WTC11 (cell line): ENCODE data around the gene MYCBPAP. TPM values are rescaled to one million over a fixed set of nuclear protein-coding genes. Genes with fewer than 3 reads are reported as not detected.
A peak's percentile ranks its signal among the peaks of the same experiment; 100 is the strongest.

Experiments used
- ATAC-seq: fragments of 200-7000 bp; cut with Tn5 transposase; 2 replicates; pipeline ENCODE4 v1.10.0; 2021; ENCODE audit warnings: mild to moderate bottlenecking, moderate library complexity
- CTCF ChIA-PET: fragments of 300-600 bp; sonication (Branson Sonifier 250); formaldehyde crosslinking; loops from one replicate; lab custom pipeline; 2021; ENCODE audit warnings: antibody characterized with exemption; lab: Charles Lee
- POLR2A ChIA-PET: fragments of 350-600 bp; sonication (Branson Sonifier 250); formaldehyde crosslinking; loops from one replicate; lab custom pipeline; 2021; ENCODE audit warnings: antibody characterized with exemption; lab: Charles Lee
- DNase-seq: peaks from one replicate; pipeline ENCODE4 v3.0.0; 2021; ENCODE audit warnings: low spot score
- H3K27ac Mint-ChIP-seq: 2 replicates; pipeline ENCODE4 v1.8.0; 2021; ENCODE audit warnings: mixed read lengths
- H3K27me3 Mint-ChIP-seq: 2 replicates; pipeline ENCODE4 v1.8.0; 2021; ENCODE audit warnings: low read depth, mild to moderate bottlenecking, moderate library complexity, mixed read lengths
- H3K36me3 Mint-ChIP-seq: 2 replicates; pipeline ENCODE4 v1.8.0; 2021; ENCODE audit warnings: mixed read lengths
- H3K4me1 Mint-ChIP-seq: 2 replicates; pipeline ENCODE4 v1.8.0; 2022; ENCODE audit warnings: mixed read lengths
- H3K4me3 Mint-ChIP-seq: 2 replicates; pipeline ENCODE4 v1.8.0; 2021; ENCODE audit warnings: mild to moderate bottlenecking, moderate library complexity, mixed read lengths
- H3K9me3 Mint-ChIP-seq: 2 replicates; pipeline ENCODE4 v1.8.0; 2021; ENCODE audit warnings: mixed read lengths
- ATF1 ChIP-seq: sonication (generic); formaldehyde crosslinking; IDR thresholded peaks from 2 replicates; pipeline ENCODE4 v1.8.1; 2023; ENCODE audit warnings: mild to moderate bottlenecking, moderate library complexity, missing genetic modification reagents
- ETV6 ChIP-seq: sonication (generic); formaldehyde crosslinking; IDR thresholded peaks from 2 replicates; pipeline ENCODE4 v1.8.1; 2022; ENCODE audit warnings: mild to moderate bottlenecking, missing genetic modification reagents
- FOXP1 ChIP-seq: sonication (generic); formaldehyde crosslinking; IDR thresholded peaks from 2 replicates; pipeline ENCODE4 v1.8.0; 2022; ENCODE audit warnings: missing genetic modification reagents, mild to moderate bottlenecking, moderate library complexity, borderline replicate concordance
- MXD4 ChIP-seq: fragments of 250-450 bp; sonication (Bioruptor Pico); IDR thresholded peaks from 2 replicates; pipeline ENCODE4 v1.8.0; 2021; ENCODE audit warnings: mild to moderate bottlenecking, moderate library complexity, borderline replicate concordance
- NFATC4 ChIP-seq: fragments of 250-450 bp; sonication (Bioruptor Pico); IDR thresholded peaks from 2 replicates; pipeline ENCODE4 v1.9.0; 2021; ENCODE audit warnings: mild to moderate bottlenecking
- NFYB ChIP-seq: sonication (generic); formaldehyde crosslinking; conservative IDR thresholded peaks from 2 replicates; pipeline ENCODE4 v1.8.0; 2022; ENCODE audit warnings: low read depth, missing genetic modification reagents
- RORB ChIP-seq: fragments of 250-450 bp; sonication (Bioruptor Pico); IDR thresholded peaks from 2 replicates; pipeline ENCODE4 v1.9.0; 2021; ENCODE audit warnings: mild to moderate bottlenecking
- SMAD3 ChIP-seq: sonication (generic); formaldehyde crosslinking; IDR thresholded peaks from 2 replicates; pipeline ENCODE4 v1.8.0; 2022; ENCODE audit warnings: missing genetic modification reagents, mild to moderate bottlenecking, borderline replicate concordance
- SMAD4 ChIP-seq: sonication (generic); formaldehyde crosslinking; IDR thresholded peaks from 2 replicates; pipeline ENCODE4 v1.8.0; 2022; ENCODE audit warnings: mild to moderate bottlenecking, missing genetic modification reagents
- SP1 ChIP-seq: sonication (generic); formaldehyde crosslinking; conservative IDR thresholded peaks from 2 replicates; pipeline ENCODE4 v1.8.1; 2022; ENCODE audit warnings: missing genetic modification reagents
- TCF7 ChIP-seq: sonication (generic); formaldehyde crosslinking; IDR thresholded peaks from 2 replicates; pipeline ENCODE4 v1.8.0; 2022; ENCODE audit warnings: mild to moderate bottlenecking, low read depth, missing genetic modification reagents, moderate library complexity
- TP53 ChIP-seq: sonication (generic); formaldehyde crosslinking; IDR thresholded peaks from 2 replicates; pipeline ENCODE4 v1.8.1; 2023; ENCODE audit warnings: mild to moderate bottlenecking, missing genetic modification reagents
- ZBTB21 ChIP-seq: sonication (generic); formaldehyde crosslinking; IDR thresholded peaks from 2 replicates; pipeline ENCODE4 v1.8.1; 2023; ENCODE audit warnings: mild to moderate bottlenecking, missing genetic modification reagents, borderline replicate concordance
- ZNF416 ChIP-seq: fragments of 250-450 bp; sonication (Bioruptor Pico); IDR thresholded peaks from 2 replicates; pipeline ENCODE4 v1.9.0; 2021; ENCODE audit warnings: mild to moderate bottlenecking, inconsistent platforms
- ZNF671 ChIP-seq: fragments of 250-450 bp; sonication (Bioruptor Pico); IDR thresholded peaks from 2 replicates; pipeline ENCODE4 v1.8.0; 2021; ENCODE audit warnings: mild to moderate bottlenecking
- total RNA-seq: library from RNA; stranded (reverse); gene quantifications from 3 replicates; pipeline ENCODE4 v1.2.3, GENCODE V29; 2021
- TF ChIP-seq, protein P1 (sequence below): sonication (generic); formaldehyde crosslinking; IDR thresholded peaks from 2 replicates; pipeline ENCODE4 v1.8.0; 2022; ENCODE audit warnings: mild to moderate bottlenecking, missing genetic modification reagents
- TF ChIP-seq, protein P2 (sequence below): sonication (generic); formaldehyde crosslinking; IDR thresholded peaks from 2 replicates; pipeline ENCODE4 v1.8.1; 2023; ENCODE audit warnings: mild to moderate bottlenecking, moderate library complexity, missing genetic modification reagents
- TF ChIP-seq, protein P3 (sequence below): sonication (generic); formaldehyde crosslinking; IDR thresholded peaks from 2 replicates; pipeline ENCODE4 v1.8.0; 2022; ENCODE audit warnings: mild to moderate bottlenecking, missing genetic modification reagents
- TF ChIP-seq, protein P4 (sequence below): fragments of 200-600 bp; IDR thresholded peaks from 2 replicates; pipeline ENCODE4 v1.8.0; 2022; ENCODE audit warnings: antibody characterized with exemption
- TF ChIP-seq, protein P5 (sequence below): sonication (generic); formaldehyde crosslinking; IDR thresholded peaks from 2 replicates; pipeline ENCODE4 v1.8.1; 2022; ENCODE audit warnings: low read depth, mild to moderate bottlenecking, moderate library complexity, missing genetic modification reagents, borderline replicate concordance
- TF ChIP-seq, protein P6 (sequence below): fragments of 250-450 bp; sonication (Bioruptor Pico); IDR thresholded peaks from 2 replicates; pipeline ENCODE4 v1.9.0; 2021; ENCODE audit warnings: mild to moderate bottlenecking

Gene MYCBPAP
- total RNA-seq, 1 experiment from 2014 or later = 5.7 TPM

DNA sequence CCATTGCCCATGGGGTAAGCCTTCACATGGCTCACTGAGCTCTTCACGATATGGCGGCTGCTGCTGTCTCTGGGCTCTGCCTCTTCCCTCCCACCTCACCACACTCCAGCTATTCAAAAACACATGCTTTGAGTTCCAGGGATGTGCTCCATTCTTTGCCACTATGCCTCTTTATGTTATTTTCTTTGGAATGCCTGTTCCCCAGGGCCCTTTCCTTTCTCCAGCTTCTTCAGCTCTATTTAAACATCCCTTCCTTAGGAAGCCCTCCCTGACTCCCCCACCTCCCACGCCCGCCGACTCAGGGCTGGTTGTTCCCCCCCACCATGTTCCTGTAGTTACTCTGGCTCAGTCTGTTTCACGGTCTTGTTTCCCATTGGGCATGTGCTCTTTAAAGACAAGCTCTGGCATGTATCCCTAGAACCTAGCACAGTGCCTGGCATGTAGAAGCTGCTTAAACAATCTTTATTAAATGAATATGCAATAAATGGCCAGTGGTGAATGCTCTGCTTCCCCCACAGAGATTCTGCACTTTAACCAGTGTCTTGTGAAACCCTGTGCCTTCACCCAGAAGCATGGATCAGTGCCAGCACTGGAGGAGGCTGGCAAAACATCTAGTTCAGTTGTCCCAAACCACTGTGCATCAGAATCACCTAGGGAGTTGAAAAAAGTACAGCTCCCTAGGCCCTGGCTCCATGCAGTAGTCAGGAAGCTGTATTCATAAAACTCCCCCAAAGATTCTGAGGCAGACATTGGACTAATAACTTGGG is 6.9 kb downstream of the MYCBPAP start:
- no peak overlapping the region for H3K4me3 Mint-ChIP-seq
- DNase-seq = no peak
- no peaks in the 10 kb centered on the region for H3K9me3 Mint-ChIP-seq
- CTCF ChIA-PET = interaction anchor here (0.7 to 1.8 kb wide), 5 partner anchors 11 to 346 kb away, joined by 3 to 5 read pairs (median 4); partner anchors contain the start of gene EPN3
- POLR2A ChIA-PET = no interaction called here
- TF ChIP-seq, protein P1, sequence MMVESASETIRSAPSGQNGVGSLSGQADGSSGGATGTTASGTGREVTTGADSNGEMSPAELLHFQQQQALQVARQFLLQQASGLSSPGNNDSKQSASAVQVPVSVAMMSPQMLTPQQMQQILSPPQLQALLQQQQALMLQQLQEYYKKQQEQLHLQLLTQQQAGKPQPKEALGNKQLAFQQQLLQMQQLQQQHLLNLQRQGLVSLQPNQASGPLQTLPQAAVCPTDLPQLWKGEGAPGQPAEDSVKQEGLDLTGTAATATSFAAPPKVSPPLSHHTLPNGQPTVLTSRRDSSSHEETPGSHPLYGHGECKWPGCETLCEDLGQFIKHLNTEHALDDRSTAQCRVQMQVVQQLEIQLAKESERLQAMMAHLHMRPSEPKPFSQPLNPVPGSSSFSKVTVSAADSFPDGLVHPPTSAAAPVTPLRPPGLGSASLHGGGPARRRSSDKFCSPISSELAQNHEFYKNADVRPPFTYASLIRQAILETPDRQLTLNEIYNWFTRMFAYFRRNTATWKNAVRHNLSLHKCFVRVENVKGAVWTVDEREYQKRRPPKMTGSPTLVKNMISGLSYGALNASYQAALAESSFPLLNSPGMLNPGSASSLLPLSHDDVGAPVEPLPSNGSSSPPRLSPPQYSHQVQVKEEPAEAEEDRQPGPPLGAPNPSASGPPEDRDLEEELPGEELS = no peak
- TF ChIP-seq RORB (CRISPR knock-in tag) (no peak), FOXP1 (CRISPR knock-in tag) (no peak), SMAD3 (no peak), ZBTB21 (CRISPR knock-in tag) (no peak), SP1 (CRISPR knock-in tag) (no peak), TCF7 (CRISPR knock-in tag) (no peak), ZNF671 (CRISPR knock-in tag) (no peak), SMAD4 (CRISPR knock-in tag) (no peak), ETV6 (no peak)
- TF ChIP-seq, protein P2, sequence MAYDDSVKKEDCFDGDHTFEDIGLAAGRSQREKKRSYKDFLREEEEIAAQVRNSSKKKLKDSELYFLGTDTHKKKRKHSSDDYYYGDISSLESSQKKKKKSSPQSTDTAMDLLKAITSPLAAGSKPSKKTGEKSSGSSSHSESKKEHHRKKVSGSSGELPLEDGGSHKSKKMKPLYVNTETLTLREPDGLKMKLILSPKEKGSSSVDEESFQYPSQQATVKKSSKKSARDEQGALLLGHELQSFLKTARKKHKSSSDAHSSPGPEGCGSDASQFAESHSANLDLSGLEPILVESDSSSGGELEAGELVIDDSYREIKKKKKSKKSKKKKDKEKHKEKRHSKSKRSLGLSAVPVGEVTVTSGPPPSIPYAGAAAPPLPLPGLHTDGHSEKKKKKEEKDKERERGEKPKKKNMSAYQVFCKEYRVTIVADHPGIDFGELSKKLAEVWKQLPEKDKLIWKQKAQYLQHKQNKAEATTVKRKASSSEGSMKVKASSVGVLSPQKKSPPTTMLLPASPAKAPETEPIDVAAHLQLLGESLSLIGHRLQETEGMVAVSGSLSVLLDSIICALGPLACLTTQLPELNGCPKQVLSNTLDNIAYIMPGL (CRISPR knock-in tag) = no peak
- TF ChIP-seq, protein P3, sequence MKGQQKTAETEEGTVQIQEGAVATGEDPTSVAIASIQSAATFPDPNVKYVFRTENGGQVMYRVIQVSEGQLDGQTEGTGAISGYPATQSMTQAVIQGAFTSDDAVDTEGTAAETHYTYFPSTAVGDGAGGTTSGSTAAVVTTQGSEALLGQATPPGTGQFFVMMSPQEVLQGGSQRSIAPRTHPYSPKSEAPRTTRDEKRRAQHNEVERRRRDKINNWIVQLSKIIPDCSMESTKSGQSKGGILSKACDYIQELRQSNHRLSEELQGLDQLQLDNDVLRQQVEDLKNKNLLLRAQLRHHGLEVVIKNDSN (CRISPR knock-in tag) = no peak
- TF ChIP-seq, protein P4, sequence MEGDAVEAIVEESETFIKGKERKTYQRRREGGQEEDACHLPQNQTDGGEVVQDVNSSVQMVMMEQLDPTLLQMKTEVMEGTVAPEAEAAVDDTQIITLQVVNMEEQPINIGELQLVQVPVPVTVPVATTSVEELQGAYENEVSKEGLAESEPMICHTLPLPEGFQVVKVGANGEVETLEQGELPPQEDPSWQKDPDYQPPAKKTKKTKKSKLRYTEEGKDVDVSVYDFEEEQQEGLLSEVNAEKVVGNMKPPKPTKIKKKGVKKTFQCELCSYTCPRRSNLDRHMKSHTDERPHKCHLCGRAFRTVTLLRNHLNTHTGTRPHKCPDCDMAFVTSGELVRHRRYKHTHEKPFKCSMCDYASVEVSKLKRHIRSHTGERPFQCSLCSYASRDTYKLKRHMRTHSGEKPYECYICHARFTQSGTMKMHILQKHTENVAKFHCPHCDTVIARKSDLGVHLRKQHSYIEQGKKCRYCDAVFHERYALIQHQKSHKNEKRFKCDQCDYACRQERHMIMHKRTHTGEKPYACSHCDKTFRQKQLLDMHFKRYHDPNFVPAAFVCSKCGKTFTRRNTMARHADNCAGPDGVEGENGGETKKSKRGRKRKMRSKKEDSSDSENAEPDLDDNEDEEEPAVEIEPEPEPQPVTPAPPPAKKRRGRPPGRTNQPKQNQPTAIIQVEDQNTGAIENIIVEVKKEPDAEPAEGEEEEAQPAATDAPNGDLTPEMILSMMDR = no peak
- TF ChIP-seq, protein P5, sequence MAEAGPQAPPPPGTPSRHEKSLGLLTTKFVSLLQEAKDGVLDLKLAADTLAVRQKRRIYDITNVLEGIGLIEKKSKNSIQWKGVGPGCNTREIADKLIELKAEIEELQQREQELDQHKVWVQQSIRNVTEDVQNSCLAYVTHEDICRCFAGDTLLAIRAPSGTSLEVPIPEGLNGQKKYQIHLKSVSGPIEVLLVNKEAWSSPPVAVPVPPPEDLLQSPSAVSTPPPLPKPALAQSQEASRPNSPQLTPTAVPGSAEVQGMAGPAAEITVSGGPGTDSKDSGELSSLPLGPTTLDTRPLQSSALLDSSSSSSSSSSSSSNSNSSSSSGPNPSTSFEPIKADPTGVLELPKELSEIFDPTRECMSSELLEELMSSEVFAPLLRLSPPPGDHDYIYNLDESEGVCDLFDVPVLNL = no peak
- peaks cover 21% of the 10 kb centered on the region for H3K4me1 Mint-ChIP-seq
- H3K36me3 Mint-ChIP-seq = no peaks in the 10 kb centered on the region
- H3K27me3 Mint-ChIP-seq = peaks cover 3% of the 10 kb centered on the region
- ATAC-seq = peak; percentile 40; the same call in 1 of the 2 replicates
- H3K27ac Mint-ChIP-seq = peak overlapping the region; percentile 37

DNA sequence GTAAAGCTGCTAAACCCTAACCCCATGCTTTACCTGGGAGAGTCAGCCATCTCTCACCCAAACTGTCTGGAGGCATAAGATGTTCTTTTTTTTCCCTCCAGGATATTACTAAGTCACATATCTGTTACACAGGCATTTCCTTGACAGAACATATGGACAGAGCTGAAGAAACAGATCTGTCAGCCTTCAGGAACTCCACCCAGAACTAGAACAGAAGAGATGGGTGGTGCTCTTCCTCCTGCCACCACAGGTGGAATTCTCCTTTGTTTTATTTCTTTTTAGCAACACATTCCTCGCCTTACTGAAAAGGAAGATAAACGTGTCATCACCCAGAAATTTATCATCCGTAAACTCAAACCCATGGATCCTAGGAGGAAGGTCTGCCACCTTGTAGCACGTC is 8.8 kb downstream of the MYCBPAP start:
- no peaks in the 10 kb centered on the region for H3K36me3 Mint-ChIP-seq
- DNase-seq (no peak), ATAC-seq (no peak)
- no peaks in the 10 kb centered on the region for H3K9me3 Mint-ChIP-seq
- ChIA-PET CTCF (interaction anchor here (0.6 to 1.8 kb wide), 2 partner anchors 10 to 15 kb away, joined by 3 to 5 read pairs; no protein-coding TSS in a partner anchor), POLR2A (no interaction called here)
- no peak overlapping the region for H3K4me3 Mint-ChIP-seq
- H3K4me1 Mint-ChIP-seq = peaks cover 15% of the 10 kb centered on the region
- H3K27ac Mint-ChIP-seq = no peak overlapping the region
- peaks cover 3% of the 10 kb centered on the region for H3K27me3 Mint-ChIP-seq
- TF ChIP-seq NFYB (CRISPR knock-in tag) = no peak
- no peak for TF ChIP-seq SMAD3
- no peak for TF ChIP-seq ZNF416
- TF ChIP-seq TP53 (CRISPR knock-in tag) = no peak
- no peak for TF ChIP-seq ATF1 (CRISPR knock-in tag)
- TF ChIP-seq MXD4 (CRISPR knock-in tag) = no peak
- TF ChIP-seq, protein P1 = no peak
- TF ChIP-seq NFATC4 (CRISPR knock-in tag) = no peak
- TF ChIP-seq, protein P6, sequence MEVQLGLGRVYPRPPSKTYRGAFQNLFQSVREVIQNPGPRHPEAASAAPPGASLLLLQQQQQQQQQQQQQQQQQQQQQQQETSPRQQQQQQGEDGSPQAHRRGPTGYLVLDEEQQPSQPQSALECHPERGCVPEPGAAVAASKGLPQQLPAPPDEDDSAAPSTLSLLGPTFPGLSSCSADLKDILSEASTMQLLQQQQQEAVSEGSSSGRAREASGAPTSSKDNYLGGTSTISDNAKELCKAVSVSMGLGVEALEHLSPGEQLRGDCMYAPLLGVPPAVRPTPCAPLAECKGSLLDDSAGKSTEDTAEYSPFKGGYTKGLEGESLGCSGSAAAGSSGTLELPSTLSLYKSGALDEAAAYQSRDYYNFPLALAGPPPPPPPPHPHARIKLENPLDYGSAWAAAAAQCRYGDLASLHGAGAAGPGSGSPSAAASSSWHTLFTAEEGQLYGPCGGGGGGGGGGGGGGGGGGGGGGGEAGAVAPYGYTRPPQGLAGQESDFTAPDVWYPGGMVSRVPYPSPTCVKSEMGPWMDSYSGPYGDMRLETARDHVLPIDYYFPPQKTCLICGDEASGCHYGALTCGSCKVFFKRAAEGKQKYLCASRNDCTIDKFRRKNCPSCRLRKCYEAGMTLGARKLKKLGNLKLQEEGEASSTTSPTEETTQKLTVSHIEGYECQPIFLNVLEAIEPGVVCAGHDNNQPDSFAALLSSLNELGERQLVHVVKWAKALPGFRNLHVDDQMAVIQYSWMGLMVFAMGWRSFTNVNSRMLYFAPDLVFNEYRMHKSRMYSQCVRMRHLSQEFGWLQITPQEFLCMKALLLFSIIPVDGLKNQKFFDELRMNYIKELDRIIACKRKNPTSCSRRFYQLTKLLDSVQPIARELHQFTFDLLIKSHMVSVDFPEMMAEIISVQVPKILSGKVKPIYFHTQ (CRISPR knock-in tag) = no peak
- TF ChIP-seq, protein P3 (CRISPR knock-in tag) = no peak
